K562 (cell line): ENCODE results near the gene NLRP9. TPM values are rescaled to one million over a fixed set of nuclear protein-coding genes. Genes with fewer than 3 reads are reported as not detected.

Source experiments
- CHCHD3 ChIP-seq: fragments of 250-450 bp; sonication (Bioruptor Pico); IDR thresholded peaks from 2 replicates; pipeline ENCODE4 v2.1.2; 2022; ENCODE audit warnings: mild to moderate bottlenecking
- DMBX1 ChIP-seq: fragments of 250-450 bp; sonication (Bioruptor Pico); IDR thresholded peaks from 2 replicates; pipeline ENCODE4 v1.8.0; 2022; ENCODE audit warnings: inconsistent platforms, mild to moderate bottlenecking, moderate library complexity, borderline replicate concordance
- E2F1 ChIP-seq: sonication (generic); formaldehyde crosslinking; IDR thresholded peaks from 2 replicates; pipeline ENCODE4 v1.8.1; 2023; ENCODE audit warnings: mild to moderate bottlenecking, missing genetic modification reagents, moderate library complexity
- EHMT2 ChIP-seq: fragments of 450-650 bp; IDR thresholded peaks from 2 replicates; pipeline ENCODE4 v1.6.1; 2018; ENCODE audit warnings: antibody characterized with exemption
- ETV5 ChIP-seq: sonication (generic); formaldehyde crosslinking; IDR thresholded peaks from 2 replicates; pipeline ENCODE4 v1.4.0; 2020; ENCODE audit warnings: low read depth, mild to moderate bottlenecking, missing genetic modification reagents
- FOSL1 ChIP-seq: fragments of 200-800 bp; sonication (Bioruptor generic); conservative IDR thresholded peaks from 2 replicates; pipeline ENCODE4 v1.6.1; 2016; ENCODE audit warnings: missing genetic modification characterization, missing compliant biosample characterization
- FOXJ2 ChIP-seq: fragments of 200-800 bp; sonication (Bioruptor generic); IDR thresholded peaks from 2 replicates; pipeline ENCODE4 v1.6.1; 2016; ENCODE audit warnings: missing genetic modification characterization, missing compliant biosample characterization
- GTF2A2 ChIP-seq: IDR thresholded peaks from 2 replicates; pipeline ENCODE4 v1.6.1; 2016; ENCODE audit warnings: mild to moderate bottlenecking, missing genetic modification characterization, missing compliant biosample characterization
- MYBL2 ChIP-seq, 2 experiments: fragments of 450-650 bp in 1 of 2; sonication (generic) in 1 of 2; formaldehyde crosslinking in 1 of 2; IDR thresholded peaks; 2 replicates each; pipeline versions ENCODE4 v1.6.1 to v1.8.1; 2017 to 2022; ENCODE audit warnings: borderline replicate concordance in 1 of 2, inconsistent platforms in 1 of 2, low read depth in 1 of 2, mild to moderate bottlenecking in 1 of 2, missing genetic modification reagents in 1 of 2, moderate library complexity in 1 of 2
- NCOR1 ChIP-seq: fragments of 450-650 bp; IDR thresholded peaks from 2 replicates; pipeline ENCODE4 v1.6.1; 2016; ENCODE audit warnings: mild to moderate bottlenecking, moderate library complexity
- NFIC ChIP-seq: fragments of 450-650 bp; IDR thresholded peaks from 2 replicates; pipeline ENCODE4 v1.6.1; 2017; ENCODE audit warnings: mild to moderate bottlenecking, inconsistent platforms
- PBX2 ChIP-seq, 2 experiments: IDR thresholded peaks in 1 of 2; conservative IDR thresholded peaks in 1 of 2; 2 replicates each; pipeline ENCODE4 v1.6.1; 2016; ENCODE audit warnings: low read depth in 2 of 2, mild to moderate bottlenecking in 1 of 2, missing compliant biosample characterization in 1 of 2, missing genetic modification characterization in 1 of 2, moderate library complexity in 1 of 2
- PCBP1 ChIP-seq: fragments of 200-400 bp; formaldehyde crosslinking; IDR thresholded peaks from 2 replicates; pipeline ENCODE4 v1.6.1; 2018; ENCODE audit warnings: mild to moderate bottlenecking, low read depth, low read length; ENCODE audit not compliant: poor library complexity, severe bottlenecking
- SAP30 ChIP-seq: fragments of 200-600 bp; sonication (generic); IDR thresholded peaks from 2 replicates; pipeline ENCODE4 v1.6.1; 2012; ENCODE audit warnings: borderline replicate concordance, low read depth, mild to moderate bottlenecking, moderate library complexity, low read length, control low read depth, inconsistent platforms; ENCODE audit not compliant: insufficient read depth, poor library complexity, severe bottlenecking
- SUPT5H ChIP-seq: fragments of 450-650 bp; IDR thresholded peaks from 2 replicates; pipeline ENCODE4 v1.6.1; 2016
- THAP12 ChIP-seq: fragments of 250-450 bp; sonication (Bioruptor Pico); IDR thresholded peaks from 2 replicates; pipeline ENCODE4 v1.9.0; 2021; ENCODE audit warnings: mild to moderate bottlenecking, inconsistent platforms
- ZBED1 ChIP-seq: IDR thresholded peaks from 2 replicates; pipeline ENCODE4 v1.6.1; 2014
- ZC3H4 ChIP-seq: sonication (generic); formaldehyde crosslinking; IDR thresholded peaks from 2 replicates; pipeline ENCODE4 v1.9.0; 2021; ENCODE audit warnings: missing genetic modification reagents, borderline replicate concordance
- ZNF431 ChIP-seq: sonication (generic); formaldehyde crosslinking; IDR thresholded peaks from 2 replicates; pipeline ENCODE4 v1.8.0; 2022; ENCODE audit warnings: mild to moderate bottlenecking, missing genetic modification reagents
- ZNF445 ChIP-seq: fragments of 250-450 bp; sonication (Bioruptor Pico); IDR thresholded peaks from 2 replicates; pipeline ENCODE4 v1.4.0; 2020; ENCODE audit warnings: low read depth, mild to moderate bottlenecking, moderate library complexity
- ZNF586 ChIP-seq: fragments of 450-650 bp; formaldehyde crosslinking; conservative IDR thresholded peaks from 2 replicates; pipeline ENCODE4 v1.4.0; 2020; ENCODE audit warnings: mild to moderate bottlenecking, moderate library complexity
- ZSCAN29 ChIP-seq: fragments of 450-650 bp; IDR thresholded peaks from 2 replicates; pipeline ENCODE4 v1.6.1; 2017
- polyA plus RNA-seq, 8 experiments: library from polyadenylated mRNA; depleted of rRNA in 4 of 8; stranded (reverse) in 5 of 8; unstranded in 3 of 8; fragments of >200 nt; fragmentation: Nextera tagmentation in 2 of 8; fragmentation: Illumina TruSeq in 1 of 8; extraction: Ambion mirVana in 2 of 8; extraction: Trizol in 1 of 8; gene quantifications; 2 replicates each; pipeline versions ENCODE4 v1.2.1 to v1.2.3, GENCODE V29; 2011 to 2014; ENCODE audit warnings: inconsistent platforms in 1 of 8, missing spikeins in 1 of 8
- total RNA-seq, 7 experiments: library from RNA; depleted of rRNA in 6 of 7; stranded (reverse); fragments of >200 nt in 6 of 7; fragmentation: Illumina TruSeq in 2 of 7; extraction: Trizol in 2 of 7; gene quantifications; 2 replicates each; pipeline versions ENCODE4 v1.2.1 to v1.2.3, GENCODE V29; 2011 to 2021; ENCODE audit warnings: low replicate concordance in 1 of 7

NLRP9 gene
- total and polyA plus RNA-seq, 9 of the 15 experiments (the other 6 are each of a cell fraction or from before 2014, with no cell fraction given), result not detected

- TF ChIP-seq FOSL1 (tag) (peak; percentile 45; the same call in 1 of the 2 replicates), EHMT2 (no peak), E2F1 (no peak), NFIC (no peak), ZSCAN29 (no peak; the same call in 1 of the 2 replicates), THAP12 (CRISPR knock-in tag) (no peak), ZNF445 (CRISPR knock-in tag) (no peak), NCOR1 (no peak), FOXJ2 (tag) (peak; percentile 70), SUPT5H (peak; percentile 83), SAP30 (peak; percentile 23), ZBED1 (no peak), ETV5 (CRISPR knock-in tag) (peak; percentile 92), MYBL2 (IDR thresholded peaks at IDR 0.05; ENCODE audit: low read depth) (no peak), MYBL2 (CRISPR knock-in tag; IDR thresholded peaks at IDR 0.05; ENCODE audit: borderline replicate concordance) (no peak), DMBX1 (no peak), ZNF431 (CRISPR knock-in tag) (no peak), PBX2 (CRISPR knock-in tag; IDR thresholded peaks at IDR 0.05; ENCODE audit: low read depth) (no peak), PBX2 (tag; conservative IDR thresholded peaks at IDR 0.05; ENCODE audit: low read depth) (no peak), ZNF586 (CRISPR knock-in tag) (no peak), GTF2A2 (tag) (no peak), PCBP1 (no peak), ZC3H4 (no peak), CHCHD3 (no peak)
Measured at GRCh38 chr19:55674841-55675660, 63.2 kb downstream of the NLRP9 start, which contains the start of gene EPN1 (continued).
